Stimulated activated naive CD4-positive, alpha-beta T cell treated with Interleukin-2 at 50 U/mL for 16 hours (primary cell): ENCODE data around the gene ANKRD30B.
"Not testable (repeated sequence)": the region's sequence is repeated elsewhere in the genome, so short reads cannot be mapped to it uniquely, and the experiment has no call there.

Experiments used
- DNase-seq: peaks from one replicate; lab custom pipeline; 2025; lab: John Stamatoyannopoulos, UW

Gene ANKRD30B

DNA sequence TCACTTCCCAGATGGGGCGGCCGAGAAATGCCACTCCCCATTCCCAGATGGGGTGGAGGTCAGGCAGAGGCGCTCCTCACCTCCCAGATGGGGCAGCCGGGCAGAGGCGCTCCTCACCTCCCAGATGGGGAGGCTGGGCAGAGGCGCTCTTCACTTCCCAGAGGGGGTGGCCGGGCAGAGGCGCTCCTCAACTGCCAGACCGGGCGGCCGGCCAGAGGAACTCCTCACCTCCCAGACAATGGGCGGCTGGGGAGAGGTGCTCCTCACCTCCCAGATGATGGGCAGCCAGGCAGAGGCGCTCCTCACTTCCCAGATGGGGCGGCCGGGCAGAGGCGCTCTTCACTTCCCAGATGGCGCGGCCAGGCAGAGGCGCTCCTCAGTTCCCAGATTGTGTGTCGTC is 108.3 kb downstream of the ANKRD30B start:
- not testable (repeated sequence) for DNase-seq

DNA sequence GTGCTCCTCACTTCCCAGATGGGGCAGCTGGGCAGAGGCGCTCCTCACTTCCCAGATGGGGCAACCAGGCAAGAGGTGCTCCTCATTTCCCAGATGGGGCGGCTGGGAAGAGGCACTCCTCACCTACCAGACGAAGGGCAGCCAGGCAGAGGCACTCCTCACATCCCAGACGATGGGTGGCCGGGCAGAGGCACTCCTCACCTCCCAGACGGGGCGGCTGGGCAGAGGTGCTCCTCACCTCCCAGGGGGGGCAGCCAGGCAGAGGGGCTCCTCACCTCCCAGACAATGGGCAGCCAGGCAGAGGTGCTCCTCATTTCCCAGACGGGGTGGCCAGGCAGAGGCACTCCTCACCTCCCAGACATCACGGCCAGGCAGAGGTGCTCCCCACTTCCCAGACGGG is 110.5 kb downstream of the ANKRD30B start:
- not testable (repeated sequence) for DNase-seq

DNA sequence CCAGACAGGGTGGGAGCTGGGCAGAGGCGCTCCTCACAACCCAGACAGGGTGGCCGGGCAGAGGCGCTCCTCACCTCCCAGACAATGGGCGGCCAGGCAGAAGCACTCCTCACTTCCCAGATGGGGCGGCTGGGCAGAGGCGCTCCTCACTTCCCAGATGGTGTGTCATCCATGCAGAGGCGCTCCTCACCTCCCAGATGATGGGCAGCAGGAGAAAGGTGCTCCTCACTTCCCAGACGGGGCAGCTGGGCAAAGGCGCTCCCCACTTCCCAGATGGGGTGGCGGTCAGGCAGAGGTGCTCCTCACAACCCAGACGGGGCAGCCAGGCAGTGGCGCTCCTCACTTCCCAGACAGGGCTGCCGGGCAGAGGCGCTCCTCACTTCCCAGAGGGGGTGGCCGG is 112.0 kb downstream of the ANKRD30B start:
- DNase-seq = not testable (repeated sequence)

DNA sequence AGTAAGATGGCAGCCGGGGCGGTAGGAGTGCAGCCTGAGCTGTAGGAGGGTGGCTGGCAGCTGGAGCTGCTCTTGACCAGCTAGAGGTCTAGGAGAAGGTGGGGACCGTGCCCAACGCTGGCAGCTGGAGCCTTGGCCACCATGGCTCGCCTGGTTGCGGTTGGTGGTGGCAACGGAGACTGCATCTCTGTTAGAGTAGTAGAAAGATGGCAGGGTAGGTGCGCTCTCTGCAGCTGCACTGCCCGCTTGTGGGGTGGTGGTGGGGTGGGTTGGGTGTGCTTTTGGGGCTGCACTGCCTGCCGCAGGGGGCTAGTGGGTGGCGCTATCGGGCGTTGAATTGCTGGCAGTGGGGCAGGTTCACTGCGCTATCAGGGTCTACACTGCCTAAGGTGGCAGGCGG is 118.5 kb downstream of the ANKRD30B start:
- DNase-seq = not testable (repeated sequence)

DNA sequence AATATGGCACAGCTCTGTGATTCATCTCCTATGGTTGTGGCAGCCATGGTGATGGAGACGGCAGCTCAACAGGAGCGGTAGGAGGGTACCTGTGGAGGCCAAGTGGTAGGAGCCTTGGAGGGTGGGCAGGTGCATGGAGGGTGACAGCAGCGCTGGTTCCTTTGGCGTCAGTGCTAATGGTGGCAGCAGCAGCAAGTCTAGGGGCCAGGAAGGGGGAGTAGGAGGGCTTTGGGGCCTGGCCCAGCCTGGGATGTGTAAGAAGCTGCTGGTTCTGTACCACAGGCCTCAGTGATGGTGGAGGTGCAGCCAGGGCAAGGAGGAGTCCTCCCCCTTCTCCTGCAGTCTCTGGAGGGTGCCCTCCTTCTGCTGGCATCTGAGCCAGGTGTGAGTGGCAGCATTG is 120.0 kb downstream of the ANKRD30B start:
- not testable (repeated sequence) for DNase-seq

DNA sequence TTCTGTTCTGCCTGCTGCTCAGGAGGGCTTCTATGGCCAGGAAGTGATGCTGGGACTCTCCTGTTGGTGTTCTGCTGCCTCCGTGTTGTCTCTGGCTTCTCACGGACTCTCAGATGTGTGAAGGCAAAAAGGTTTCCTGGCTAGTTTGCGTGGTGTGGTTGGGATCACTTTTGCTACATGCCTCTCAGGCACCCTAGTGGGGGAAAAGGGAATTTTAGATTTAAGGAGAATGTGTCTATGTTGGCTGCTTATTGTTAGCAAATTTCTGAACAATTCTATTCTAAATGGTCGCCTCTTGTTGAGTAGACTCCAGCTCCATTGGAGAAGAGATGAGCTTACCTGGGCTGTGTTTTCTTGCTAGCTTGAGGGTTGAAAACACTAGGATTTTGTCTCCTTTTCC is 120.9 kb downstream of the ANKRD30B start:
- DNase-seq = not testable (repeated sequence)

DNA sequence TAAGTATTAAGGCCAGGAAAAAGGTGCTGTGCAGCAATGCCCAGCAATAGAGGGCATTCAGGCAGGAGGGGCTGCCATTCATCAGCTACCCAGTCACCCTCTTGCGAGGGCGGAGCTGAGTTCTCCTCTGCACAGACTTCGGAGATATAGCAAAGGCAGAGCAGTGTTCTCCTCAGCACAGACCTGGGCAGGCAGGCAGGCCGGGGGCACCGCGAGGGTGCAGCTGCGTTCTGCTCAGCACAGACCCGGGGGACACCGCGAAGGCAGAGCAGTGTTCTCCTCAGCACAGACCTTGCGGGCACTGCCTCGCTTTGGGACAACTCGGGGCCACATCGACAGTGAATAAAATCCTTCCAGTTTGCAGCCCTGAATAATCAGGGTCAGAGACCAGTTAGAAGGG is 130.9 kb downstream of the ANKRD30B start:
- DNase-seq = not testable (repeated sequence)

DNA sequence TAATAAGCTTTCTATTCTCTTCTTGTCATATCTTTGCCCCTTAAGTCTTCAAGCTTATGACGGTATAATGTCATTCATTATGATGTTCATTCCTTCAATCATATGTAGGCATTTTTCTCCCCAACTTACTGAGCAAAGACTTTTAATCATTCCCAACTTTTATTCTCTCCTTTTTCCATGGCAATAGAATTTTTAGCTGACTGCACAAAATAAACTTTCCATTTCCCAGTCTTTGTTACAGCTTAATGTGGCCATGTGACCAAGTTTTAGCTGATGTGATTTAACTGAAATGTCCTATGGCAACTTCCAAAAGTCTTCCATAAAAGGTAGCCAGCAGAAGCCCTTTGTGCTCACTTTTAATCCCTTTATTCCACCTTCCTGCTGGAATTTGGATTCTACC is 152.5 kb downstream of the ANKRD30B start:
- no peak for DNase-seq
